HG03025 (cell line): Measurements from ENCODE around the gene BAZ2A.
"Not testable (repeated sequence)": the region's sequence is repeated elsewhere in the genome, so short reads cannot be mapped to it uniquely, and the experiment has no call there.

Experiments
- ATAC-seq: cut with Tn5 transposase; IDR thresholded peaks from one replicate; pipeline ENCODE4 v1.9.1; 2021; ENCODE audit warnings: mild to moderate bottlenecking, moderate library complexity; ENCODE audit not compliant: unreplicated experiment, low FRiP score

Gene BAZ2A

DNA sequence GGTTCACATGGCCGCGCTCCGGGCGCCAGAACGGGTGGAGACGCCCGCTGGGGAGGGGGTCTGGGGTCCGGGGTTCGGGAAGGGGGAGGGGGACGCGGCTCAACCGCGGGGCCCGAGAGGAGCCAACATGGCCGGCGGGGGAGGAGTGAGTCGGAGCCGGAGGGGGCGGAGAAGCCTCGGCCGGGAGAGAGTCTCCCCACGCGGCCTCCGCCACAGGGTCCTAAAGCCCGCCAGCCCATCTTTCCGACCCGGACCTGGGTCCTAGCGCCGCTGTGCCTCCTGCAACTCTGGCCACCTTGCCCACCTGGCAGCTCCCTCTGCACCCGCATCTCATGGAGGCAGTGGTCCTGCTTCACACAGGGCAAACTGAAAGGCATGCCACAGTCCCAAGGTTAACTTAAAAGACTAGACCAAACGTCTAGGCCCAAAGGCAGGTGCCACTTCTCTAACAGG lies at the start of gene BAZ2A:
Gene BAZ2A, minus strand, starts transcription at position 147 of the 453 bp plus-strand sequence. CDS start 12,796 bp downstream, outside the sequence.
- peak; percentile 42 for ATAC-seq

DNA sequence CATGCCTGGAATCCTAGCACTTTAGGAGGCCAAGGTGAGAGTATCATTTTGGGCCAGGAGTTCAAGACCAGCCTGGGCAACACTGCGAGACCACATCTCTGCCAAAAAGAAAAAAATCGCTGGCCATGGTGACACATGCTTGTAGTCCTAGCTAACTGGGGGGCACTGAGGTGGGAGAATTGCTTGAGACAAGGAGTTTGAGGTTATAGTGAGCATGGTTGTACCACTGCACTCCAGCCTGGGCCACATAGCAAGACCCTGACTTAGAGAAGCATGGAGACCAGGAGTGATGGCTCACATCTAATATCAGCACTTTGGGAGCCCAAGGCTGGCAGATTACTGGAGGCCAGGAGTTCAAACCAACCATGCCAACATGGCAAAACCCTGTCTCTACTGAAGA lies 48.7 kb upstream of the BAZ2A start:
- ATAC-seq = no peak

DNA sequence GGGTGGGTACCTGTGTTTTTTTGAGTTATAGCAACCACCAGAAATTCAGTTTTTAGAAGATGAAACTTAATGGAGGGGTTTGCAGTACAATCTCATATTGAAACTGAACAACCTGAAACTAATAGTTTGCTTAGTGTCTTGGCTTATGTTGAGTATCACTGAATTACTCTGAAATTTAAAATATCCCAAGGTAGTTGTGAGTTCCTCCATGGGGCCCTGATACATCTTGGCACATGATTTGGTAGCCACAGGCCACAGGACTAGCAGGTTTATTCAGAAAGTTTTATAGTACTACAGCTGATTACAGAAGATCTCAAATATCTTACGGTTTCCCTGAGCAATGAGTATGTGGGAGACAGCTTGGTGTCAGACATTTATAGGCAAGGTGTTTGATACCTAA lies 47.6 kb upstream of the BAZ2A start:
- no peak for ATAC-seq

GRCh38 chr12:56676851-56677580 lies 46.9 kb upstream of the BAZ2A start:
- ATAC-seq = no peak

DNA sequence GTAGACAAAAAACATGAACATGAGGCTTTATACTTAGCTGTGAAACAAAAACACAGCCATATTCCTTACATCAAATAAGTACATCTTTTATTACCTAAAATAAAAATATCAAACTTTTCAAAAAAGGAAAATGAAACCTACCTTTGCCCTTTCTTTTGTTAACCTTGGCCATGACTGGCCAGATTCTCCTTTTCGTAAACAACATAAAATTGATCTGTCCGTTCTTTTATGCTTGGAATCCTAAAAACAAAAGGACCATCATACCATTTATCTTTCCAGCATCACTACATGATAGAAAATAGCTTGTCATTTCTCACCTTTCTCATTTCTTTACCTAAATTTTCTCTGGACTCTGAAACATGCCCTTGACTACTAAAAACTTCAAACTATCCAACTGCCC lies 41.5 kb upstream of the BAZ2A start:
- no peak for ATAC-seq

GRCh38 chr12:56670836-56671235 lies 40.7 kb upstream of the BAZ2A start:
- ATAC-seq = no peak

GRCh38 chr12:56668197-56668457 lies 38.0 kb upstream of the BAZ2A start:
- ATAC-seq = no peak

DNA sequence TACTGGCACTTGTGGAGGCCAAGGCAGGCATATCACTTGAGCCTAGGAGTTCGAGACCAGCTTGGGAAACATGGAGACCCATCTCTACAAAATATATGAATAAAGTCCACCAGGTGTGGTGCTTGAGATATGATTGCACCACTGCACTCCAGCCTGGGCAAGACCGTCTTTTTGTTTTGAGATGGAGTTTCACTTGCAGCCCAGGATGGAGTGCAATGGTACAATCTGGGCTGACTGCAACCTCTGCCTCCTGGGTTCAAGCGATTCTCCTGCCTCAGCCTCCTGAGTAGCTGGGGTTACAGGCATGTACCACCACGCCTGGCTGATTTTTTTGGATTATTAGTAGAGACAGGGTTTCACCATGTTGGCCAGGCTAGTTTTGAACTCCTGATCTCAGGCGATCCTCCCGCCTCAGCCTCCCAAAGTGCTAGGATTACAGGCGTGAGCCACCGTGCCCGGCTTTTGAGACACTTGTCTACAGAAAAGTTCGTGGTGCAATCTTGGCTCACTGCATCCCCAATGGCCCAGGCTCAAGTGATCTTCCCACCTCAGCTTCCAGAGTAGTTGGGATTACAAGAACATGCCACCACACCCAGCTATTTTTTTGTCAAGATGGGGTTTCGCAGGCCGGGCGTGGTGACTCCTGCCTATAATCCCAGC lies 32.0 kb upstream of the BAZ2A start:
- no peak for ATAC-seq

DNA sequence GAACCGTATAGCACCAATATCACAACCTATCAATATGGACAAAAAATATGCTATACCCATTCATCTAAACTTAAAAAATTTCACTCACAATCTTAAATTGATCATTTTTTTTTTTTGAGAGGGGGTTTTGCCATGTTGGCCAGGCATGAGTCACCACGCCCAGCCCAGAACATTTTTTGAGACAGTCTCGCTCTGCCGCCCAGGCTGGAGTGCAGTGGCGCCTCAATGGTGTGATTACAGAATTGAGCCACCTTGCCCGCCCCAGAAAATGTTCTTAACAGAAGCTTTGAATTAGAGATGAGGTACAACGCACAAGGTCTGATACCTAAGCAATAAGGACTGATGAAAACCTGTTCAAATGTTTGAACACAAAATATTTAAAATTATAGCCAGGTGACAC lies 31.4 kb upstream of the BAZ2A start:
- ATAC-seq = no peak

- ATAC-seq = no peak
Measured at GRCh38 chr12:56658921-56659320, 28.8 kb upstream of the BAZ2A start.

DNA sequence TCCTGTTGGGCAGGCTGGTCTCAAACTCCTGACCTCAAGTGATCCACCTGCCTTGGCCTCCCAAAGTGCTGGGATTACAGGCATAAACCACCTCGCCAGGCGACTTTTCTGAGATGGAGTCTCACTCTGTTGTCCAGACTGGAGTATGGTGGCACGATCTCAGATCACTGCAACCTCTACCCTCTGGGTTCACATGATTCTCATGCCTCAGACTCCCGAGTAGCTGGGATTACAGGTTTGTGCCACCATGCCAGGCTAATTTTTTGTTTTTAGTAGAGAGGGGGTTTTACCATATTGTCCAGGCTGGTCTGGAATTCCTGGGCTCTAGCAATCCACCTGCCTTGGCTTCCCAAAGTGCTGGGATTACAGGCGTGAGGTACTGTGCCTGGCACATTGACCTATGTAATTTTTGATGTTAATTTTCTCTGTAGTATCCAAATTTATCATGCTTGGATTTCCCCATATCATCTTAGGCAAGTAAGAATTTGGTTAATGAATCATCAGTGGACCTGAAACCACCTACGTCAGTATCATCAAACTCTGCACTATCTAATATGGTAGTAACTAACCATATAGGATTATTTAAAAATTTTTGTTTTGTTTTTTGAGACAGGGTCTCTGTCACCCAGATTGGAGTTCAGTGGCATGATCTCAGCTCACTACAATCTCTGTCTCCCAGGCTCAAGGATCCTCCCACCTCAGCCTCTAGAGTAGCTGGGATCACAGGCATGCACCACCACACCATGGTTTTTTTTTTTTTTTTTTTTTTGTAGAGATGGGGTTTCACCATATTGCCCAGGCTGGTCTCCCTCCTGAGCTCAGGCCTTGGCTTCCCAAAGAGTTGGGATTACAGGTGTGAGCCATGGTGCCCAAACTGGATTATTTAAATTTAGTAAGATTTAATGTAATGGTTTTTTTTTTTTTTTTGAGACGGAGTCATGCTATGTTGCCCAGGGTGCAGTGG lies 27.6 kb upstream of the BAZ2A start:
- ATAC-seq = no peak

- ATAC-seq = not testable (repeated sequence)
Measured at GRCh38 chr12:56653781-56654180, 23.7 kb upstream of the BAZ2A start.

- not testable (repeated sequence) for ATAC-seq
Measured at GRCh38 chr12:56648023-56648422, 17.9 kb upstream of the BAZ2A start.

DNA sequence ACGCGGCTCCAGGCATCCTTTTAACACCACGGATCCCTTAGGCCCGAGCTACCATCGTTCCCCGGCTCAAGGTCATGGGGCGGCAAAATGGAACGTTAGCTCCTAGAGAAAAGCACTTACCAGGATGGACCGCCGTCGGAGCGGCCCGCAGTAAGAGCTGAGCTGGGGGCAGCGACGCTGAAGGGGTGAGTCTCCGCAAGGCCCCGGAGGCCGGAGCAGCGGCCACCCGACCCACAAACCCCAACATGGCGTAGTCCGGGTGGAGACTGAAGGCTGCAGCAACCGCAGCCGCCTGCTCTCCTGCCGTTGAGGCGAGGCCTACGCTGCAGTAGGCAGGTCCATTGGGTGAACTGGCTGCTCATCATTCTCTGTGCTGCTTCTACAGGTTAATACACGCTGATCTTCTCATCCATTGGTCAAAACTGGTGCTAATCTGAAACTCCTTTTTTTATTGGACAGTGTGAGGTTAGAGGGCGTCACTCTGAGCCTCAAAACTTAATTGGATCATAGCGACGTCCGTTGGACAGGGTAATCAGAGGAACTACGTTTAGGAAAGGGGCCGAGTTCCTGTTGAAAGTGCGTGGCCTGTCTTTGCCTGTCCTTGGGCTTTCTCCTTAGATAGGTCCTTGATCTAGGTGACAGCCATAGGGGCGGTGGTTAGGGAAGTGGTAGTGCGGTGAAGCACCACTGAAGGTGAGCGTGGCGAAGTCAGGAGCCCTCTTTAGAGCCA lies 15.8 kb upstream of the BAZ2A start, which contains the start of gene ATP5F1B:
Gene ATP5F1B, minus strand, starts transcription at position 268 of the 730 bp plus-strand sequence. Its CDS starts 21 bp downstream, at position 247.
- ATAC-seq = peak; percentile 99

- ATAC-seq = no peak
Measured at GRCh38 chr12:56645201-56645716, 15.1 kb upstream of the BAZ2A start.

DNA sequence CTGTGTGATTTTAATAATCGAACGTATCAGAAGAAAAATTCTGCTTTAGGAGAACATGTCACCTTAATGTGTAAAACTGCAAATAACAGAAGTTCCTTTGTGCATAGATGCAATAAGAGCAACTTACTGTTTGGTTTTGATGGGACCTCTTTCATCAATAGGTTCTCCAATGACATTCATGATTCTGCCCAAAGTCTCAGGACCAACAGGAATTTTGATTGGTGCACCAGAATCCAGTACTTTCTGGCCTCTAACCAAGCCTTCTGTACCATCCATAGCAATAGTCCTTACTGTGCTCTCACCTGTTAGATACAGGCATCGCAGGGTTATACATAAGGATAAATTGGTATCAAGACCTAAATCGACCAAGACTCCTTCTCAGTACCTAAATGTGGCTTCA lies 14.5 kb upstream of the BAZ2A start:
- ATAC-seq = no peak

DNA sequence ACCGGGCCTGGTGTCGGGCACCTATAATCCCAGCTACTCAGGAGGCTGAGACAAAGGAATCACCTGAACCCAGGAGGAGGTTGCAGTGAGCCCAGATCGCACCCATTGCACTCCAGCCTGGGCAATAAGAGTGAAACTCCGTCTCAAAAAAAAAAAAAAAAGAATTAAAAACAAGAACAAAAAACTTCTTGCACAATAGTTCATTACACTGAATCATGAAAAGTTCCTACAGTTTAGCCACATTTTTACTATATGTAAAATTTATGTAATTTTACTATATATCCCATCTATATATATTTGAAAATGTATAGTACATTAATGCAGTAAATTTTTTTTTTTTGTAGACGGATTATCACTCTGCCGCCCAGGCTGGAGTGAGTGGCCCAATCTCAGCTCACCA lies 11.1 kb upstream of the BAZ2A start:
- ATAC-seq = no peak

GRCh38 chr12:56637621-56638020 lies 7.5 kb upstream of the BAZ2A start:
- ATAC-seq = no peak

DNA sequence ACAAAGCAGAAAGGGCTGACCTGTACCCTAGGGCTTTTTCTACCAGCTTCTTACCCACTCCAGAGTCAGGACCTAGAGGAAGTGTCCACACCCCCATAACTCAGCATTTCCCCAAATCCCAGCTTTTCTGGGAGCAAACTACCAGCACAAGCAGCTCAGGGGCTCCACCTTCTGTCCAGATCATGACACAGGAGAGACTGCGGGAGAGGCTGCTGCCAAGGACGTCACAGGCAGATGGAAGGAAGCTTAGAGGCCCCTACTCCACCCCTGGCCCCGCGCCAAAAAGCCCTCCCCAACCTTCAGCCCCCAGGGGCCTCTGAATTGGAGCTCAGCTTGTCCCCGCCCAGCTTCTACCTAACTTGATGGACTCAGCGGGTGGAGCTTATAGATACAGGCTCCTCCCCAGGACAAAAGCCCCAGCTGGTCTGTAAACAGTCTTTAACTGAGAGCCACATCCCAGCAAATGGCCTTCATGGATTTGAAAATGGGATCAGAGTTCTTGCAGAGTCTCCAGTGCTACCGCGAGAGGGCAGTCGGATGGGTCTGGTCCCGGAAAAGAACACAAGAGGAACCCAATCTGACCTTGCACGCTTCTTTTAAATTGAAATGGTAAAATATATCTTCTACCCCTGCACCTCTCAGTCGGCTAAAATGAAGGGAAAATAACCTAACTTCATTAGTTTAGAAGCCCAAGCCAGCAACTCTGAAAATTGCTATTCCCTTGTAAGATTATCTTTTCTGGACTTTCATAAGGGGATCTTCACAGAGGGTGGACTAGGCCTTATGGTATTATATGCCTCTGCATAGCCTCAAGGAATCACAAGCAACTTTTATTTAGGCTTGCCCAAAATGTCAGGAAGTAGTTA lies 6.8 kb upstream of the BAZ2A start:
- peak; percentile 40 for ATAC-seq
